B cell (primary cell): ENCODE measurements around the gene C15orf62.

Source experiments
- CTCF ChIP-seq: fragments of 200-600 bp; IDR thresholded peaks from one replicate; pipeline ENCODE4 v1.8.0; 2022; ENCODE audit warnings: antibody characterized with exemption, mild to moderate bottlenecking
- EZH2 ChIP-seq: IDR thresholded peaks from 2 replicates; pipeline ENCODE4 v1.6.1; 2012; ENCODE audit warnings: borderline replicate concordance, low read depth, mild to moderate bottlenecking, moderate library complexity, low read length; ENCODE audit not compliant: insufficient read depth, poor library complexity, severe bottlenecking

- no peak for TF ChIP-seq CTCF
- no peak for TF ChIP-seq EZH2
These were observed 33.3 kb downstream of the C15orf62 start for GRCh38 chr15:40803076-40803475.
